Activated CD8-positive, alpha-beta memory T cell treated with anti-CD3 and anti-CD28 coated beads for 1 hour (primary cell): Measurements from ENCODE around the gene LTBP1.

ENCODE experiments used
- DNase-seq, 2 donors: peaks; one replicate each; pipeline ENCODE4 v3.0.0-alpha.2; 2020; ENCODE audit warnings: low read depth in 1 of 2; ENCODE audit errors: extremely low read depth in 1 of 2

LTBP1 gene

GRCh38 chr2:32930436-32930835 lies 16.3 kb upstream of the LTBP1 start:
- DNase-seq, result no peak

GRCh38 chr2:32931519-32931918 lies 15.2 kb upstream of the LTBP1 start:
- DNase-seq, result no peak

- no peak for DNase-seq
These were observed 14.6 kb upstream of the LTBP1 start for GRCh38 chr2:32931945-32932709.

GRCh38 chr2:32932825-32933755 lies 13.7 kb upstream of the LTBP1 start:
- no peak for DNase-seq

- no peak for DNase-seq
These were observed 13.0 kb upstream of the LTBP1 start for GRCh38 chr2:32933756-32934095.

GRCh38 chr2:32937602-32938448 lies 8.9 kb upstream of the LTBP1 start:
- no peak for DNase-seq

- no peak for DNase-seq
These were observed 7.8 kb upstream of the LTBP1 start for GRCh38 chr2:32938934-32939333.

GRCh38 chr2:32940316-32940997 lies 6.3 kb upstream of the LTBP1 start:
- no peak for DNase-seq

- DNase-seq, result no peak
These were observed 4.6 kb upstream of the LTBP1 start for GRCh38 chr2:32941944-32942690.

- no peak for DNase-seq
These were observed 3.8 kb upstream of the LTBP1 start for GRCh38 chr2:32942793-32943485.

GRCh38 chr2:32945286-32945685 lies 1.5 kb upstream of the LTBP1 start:
- DNase-seq, result no peak

GRCh38 chr2:32947076-32947483 lies 327 bp downstream of the LTBP1 start:
- DNase-seq, result no peak

GRCh38 chr2:32947484-32948143 lies 861 bp downstream of the LTBP1 start:
- no peak for DNase-seq

GRCh38 chr2:32948266-32948665 lies 1.5 kb downstream of the LTBP1 start:
- no peak for DNase-seq

- no peak for DNase-seq
These were observed 2.5 kb downstream of the LTBP1 start for GRCh38 chr2:32949260-32949659.

- DNase-seq, result no peak
These were observed 4.9 kb downstream of the LTBP1 start for GRCh38 chr2:32951672-32952071.

- DNase-seq, result no peak
These were observed 6.2 kb downstream of the LTBP1 start for GRCh38 chr2:32952761-32953476.

GRCh38 chr2:32954206-32954605 lies 7.5 kb downstream of the LTBP1 start:
- DNase-seq, result no peak
